GM19467 (cell line): ENCODE measurements around the gene EVA1B.

Experiments
- ATAC-seq: cut with Tn5 transposase; IDR thresholded peaks from one replicate; pipeline ENCODE4 v1.9.1; 2021; ENCODE audit warnings: mild to moderate bottlenecking, moderate library complexity; ENCODE audit not compliant: unreplicated experiment

The EVA1B gene

GRCh38 chr1:36284061-36284460 is 39.4 kb downstream of the EVA1B start:
- ATAC-seq: no peak

- no peak for ATAC-seq
Observed at GRCh38 chr1:36279789-36280296, 43.6 kb downstream of the EVA1B start.

- no peak for ATAC-seq
Observed at GRCh38 chr1:36279110-36279788, 44.2 kb downstream of the EVA1B start.

- ATAC-seq: no peak
Observed at GRCh38 chr1:36276688-36277087, 46.8 kb downstream of the EVA1B start.

GRCh38 chr1:36274201-36274600 is 49.2 kb downstream of the EVA1B start:
- no peak for ATAC-seq

- no peak for ATAC-seq
Observed at GRCh38 chr1:36273024-36273423, 50.4 kb downstream of the EVA1B start.
